ENCODE results near the gene CELA2A. TPM values are rescaled to one million over a fixed set of nuclear protein-coding genes. Genes with fewer than 3 reads are reported as not detected.
A peak's percentile ranks its signal among the peaks of the same experiment; 100 is the strongest.
"Not testable (repeated sequence)": the region's sequence is repeated elsewhere in the genome, so short reads cannot be mapped to it uniquely, and the experiment has no call there.

CELA2A gene
- total RNA-seq, 1 experiment from 2014 or later: not detected

DNA sequence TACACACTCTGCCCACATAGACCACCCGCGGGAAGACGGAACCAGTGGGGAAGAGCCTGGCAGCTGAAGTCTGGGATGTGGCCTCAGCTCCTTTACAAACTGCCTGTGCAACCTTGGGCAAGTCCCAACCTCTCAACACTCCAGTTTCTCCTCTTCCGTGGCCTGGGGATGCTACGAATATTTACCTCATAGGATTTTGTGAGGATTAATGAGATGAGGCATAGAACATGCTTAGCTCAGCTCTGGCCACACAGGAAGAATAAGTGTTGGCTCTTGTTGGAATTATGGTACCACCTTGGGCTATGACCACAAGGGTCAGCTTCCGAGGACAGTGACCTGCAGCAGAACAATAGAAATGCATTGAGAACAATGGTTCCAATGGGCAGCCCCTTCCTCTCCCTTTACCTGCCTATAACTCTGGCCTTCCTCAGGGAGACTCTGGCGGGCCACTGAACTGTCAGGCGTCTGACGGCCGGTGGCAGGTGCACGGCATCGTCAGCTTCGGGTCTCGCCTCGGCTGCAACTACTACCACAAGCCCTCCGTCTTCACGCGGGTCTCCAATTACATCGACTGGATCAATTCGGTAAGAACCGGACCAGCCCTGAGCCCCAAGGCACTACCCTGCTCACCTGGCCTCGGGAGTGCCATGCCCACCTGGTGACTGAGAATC, 10.6 kb downstream of the CELA2A start:
- DNase-seq (ENCODE audit: low read depth): not testable (repeated sequence)

DNA sequence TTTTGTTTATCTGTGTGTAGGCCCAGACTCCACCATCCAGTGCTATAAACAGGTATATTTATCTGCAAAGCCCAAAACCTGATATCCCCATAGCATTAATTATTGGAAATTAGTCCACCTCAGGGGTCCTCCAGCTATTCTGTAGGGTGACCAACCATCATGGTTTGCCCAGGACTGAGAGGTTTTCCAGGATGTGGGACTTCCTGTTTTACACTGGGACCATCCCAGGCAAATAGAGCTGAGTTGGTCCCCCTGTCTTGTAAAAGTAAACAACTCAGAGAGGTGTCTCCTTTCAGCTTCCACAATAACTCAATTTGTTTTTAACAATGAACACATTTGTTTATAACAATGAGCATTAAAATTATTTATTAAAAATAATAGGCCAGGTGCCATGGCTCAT, 11.6 kb downstream of the CELA2A start:
- no peak for DNase-seq (ENCODE audit: low read depth)

GRCh38 chr1:15469361-15469760, 12.8 kb downstream of the CELA2A start:
- no peak for DNase-seq (ENCODE audit: low read depth)

DNA sequence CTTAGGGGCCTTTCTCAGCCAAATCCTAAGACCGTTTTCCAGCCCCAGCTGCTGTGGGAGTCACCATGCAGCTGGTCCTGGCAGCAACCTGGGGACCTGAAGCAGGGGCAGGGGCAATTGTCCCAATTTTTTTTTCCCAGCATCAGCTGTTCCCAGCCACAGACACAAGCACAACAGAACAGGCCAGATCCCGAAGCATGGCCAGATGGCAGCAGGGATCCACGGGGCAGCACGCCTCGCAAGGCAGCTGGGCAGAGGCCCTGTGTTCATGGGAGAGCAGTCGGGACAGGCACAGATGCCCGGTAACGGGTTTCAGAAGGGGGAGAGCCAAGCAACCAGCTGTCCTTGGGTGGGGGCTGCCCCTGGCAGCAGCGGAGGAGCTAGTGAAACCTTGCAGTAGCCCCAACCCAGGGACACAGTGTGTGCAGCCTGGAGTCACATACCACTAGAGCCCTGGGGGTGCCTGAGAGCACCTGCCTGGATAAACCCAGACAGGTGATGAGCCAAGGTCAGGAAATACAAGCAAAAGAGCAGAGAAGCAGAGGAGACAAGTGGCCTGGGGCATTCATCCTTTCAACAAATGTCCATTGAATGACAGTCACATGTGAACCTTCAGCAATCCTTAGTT, 13.4 kb downstream of the CELA2A start:
- DNase-seq (ENCODE audit: low read depth): not testable (repeated sequence)

DNA sequence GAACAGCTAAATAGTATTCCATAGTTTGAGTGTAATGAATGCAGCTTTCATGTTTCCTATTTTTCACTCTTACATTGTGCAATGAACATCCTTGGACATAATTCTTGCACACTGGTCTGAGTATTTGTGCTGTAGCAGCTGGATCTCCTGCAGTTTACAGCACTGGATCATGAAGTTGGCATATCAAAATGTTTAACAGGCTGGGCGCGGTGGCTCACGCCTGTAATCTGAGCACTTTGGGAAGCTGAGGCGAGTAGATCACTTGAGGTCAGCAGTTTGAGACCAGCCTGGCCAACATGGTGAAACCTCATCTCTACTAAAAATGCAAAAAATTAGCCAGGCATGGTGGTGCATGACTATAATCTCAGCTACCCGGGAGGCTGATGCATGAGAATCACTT, 14.5 kb downstream of the CELA2A start:
- not testable (repeated sequence) for DNase-seq (ENCODE audit: low read depth)

DNA sequence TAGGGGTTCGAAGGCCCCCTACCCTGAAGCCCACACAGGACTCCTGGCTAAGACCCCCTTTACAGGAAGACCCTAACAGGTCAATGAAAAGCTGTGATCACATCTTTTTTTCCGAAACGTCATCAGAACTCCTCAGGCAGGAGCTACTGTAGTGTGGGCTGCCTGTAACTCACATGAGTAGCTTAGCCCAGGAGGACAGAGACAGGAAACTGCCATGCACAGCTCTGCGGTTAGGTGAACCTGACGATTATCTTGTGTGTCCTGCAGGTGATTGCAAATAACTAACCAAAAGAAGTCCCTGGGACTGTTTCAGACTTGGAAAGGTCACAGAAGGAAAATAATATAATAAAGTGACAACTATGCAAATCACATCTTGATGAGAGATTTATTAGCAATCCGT, 15.2 kb downstream of the CELA2A start:
- not testable (repeated sequence) for DNase-seq (ENCODE audit: low read depth)

- no peak for DNase-seq (ENCODE audit: low read depth)
These were observed 16.1 kb downstream of the CELA2A start for GRCh38 chr1:15472587-15472986.

GRCh38 chr1:15475752-15476314, 19.3 kb downstream of the CELA2A start, which contains the start of gene CELA2B:
Gene CELA2B (plus strand): TSS chr1:15476104. CDS start chr1:15476126, 22 bp downstream.
- no peak for DNase-seq (ENCODE audit: low read depth)

DNA sequence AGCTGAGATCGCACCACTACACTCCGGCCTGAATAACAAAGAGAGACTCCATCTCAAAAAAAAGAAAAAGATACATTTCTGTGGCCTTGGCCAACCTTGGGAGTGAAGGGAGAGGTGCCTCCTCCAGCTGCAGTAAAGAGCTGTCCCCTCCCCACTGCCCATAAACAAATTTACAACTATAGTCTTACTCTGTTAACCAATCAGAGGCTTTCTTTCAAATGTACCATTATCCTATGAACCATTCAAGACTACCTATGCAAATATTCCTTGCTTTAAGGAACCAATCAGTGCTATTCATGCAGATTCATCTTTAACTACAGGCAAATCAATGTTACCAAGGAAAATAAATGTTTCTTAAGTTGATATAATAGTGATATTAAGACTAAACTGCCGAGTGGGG, 20.4 kb downstream of the CELA2A start:
- DNase-seq (ENCODE audit: low read depth): no peak

GRCh38 chr1:15477646-15478212, 21.2 kb downstream of the CELA2A start:
- no peak for DNase-seq (ENCODE audit: low read depth)

DNA sequence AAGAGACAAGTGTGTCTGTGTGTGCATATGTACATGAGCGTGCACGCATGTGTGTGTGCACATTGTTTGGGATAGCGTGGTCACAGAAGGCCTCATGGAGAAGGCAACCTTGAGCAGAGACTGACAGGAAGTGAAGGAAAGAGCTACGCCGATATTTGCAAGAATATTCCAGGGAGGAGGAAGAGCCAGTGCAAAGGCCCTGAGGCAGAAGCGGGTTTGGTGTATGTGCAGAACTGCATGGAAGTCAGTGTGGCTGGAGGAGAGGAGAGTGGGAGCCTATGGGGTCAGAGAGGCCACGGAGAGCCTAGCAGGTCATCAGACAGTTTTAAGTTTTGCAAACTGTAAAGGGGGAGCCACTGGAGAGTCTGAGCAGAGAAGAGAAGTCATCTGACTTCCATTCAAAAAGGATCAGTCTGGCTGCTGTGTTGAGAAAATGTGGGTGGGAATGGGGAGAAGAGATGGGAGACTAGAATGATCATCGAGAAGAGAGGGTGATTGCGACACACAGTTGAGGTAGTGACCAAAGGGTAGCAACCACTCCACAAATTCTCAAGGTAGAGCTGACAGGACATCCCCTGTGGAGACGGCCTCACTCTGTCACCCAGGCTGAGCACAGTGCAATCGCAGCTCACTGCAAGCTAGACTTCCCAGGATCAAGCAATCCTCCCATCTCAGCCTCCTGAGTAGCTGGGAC, 23.3 kb downstream of the CELA2A start:
- DNase-seq (ENCODE audit: low read depth): no peak

GRCh38 chr1:15482455-15482854, 25.9 kb downstream of the CELA2A start:
- not testable (repeated sequence) for DNase-seq (ENCODE audit: low read depth)

- not testable (repeated sequence) for DNase-seq (ENCODE audit: low read depth)
These were observed 26.5 kb downstream of the CELA2A start for GRCh38 chr1:15482983-15483543.

DNA sequence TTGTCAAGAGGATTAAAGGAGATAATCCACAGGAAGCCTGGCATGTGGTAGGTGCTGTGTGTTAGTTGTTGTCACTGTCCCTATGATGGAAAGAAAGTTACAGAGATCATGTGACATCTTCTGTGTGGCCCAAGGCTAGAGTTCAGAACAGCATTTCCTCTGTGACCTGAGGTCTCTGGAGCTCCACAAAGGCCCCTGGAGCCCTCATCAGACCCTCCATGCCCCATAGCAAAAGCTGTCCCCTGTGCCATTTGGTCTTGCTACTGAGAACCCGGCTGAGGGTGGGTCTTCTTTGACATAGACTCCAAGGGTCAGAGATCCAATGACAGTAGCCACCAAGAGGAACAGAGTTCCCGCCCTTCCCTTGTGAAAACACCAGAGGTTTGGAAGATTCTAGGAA, 27.4 kb downstream of the CELA2A start:
- DNase-seq (ENCODE audit: low read depth): no peak

GRCh38 chr1:15484443-15484842, 27.9 kb downstream of the CELA2A start:
- not testable (repeated sequence) for DNase-seq (ENCODE audit: low read depth)

DNA sequence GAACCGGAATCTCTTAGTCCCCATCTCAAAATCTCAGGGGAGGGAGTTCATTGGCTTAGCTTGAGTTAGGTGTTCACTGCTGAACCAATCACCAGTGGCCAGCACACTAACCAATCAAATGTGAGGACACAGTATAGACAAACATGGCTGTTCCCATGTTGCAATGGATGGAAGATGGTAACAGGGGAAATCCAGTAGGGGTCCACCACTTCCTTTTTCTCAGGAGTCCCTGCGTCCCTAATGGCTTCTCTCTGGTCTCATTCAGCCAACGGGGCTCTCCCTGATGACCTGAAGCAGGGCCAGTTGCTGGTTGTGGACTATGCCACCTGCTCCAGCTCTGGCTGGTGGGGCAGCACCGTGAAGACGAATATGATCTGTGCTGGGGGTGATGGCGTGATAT, 29.1 kb downstream of the CELA2A start:
- no peak for DNase-seq (ENCODE audit: low read depth)

- not testable (repeated sequence) for DNase-seq (ENCODE audit: low read depth)
These were observed 30.5 kb downstream of the CELA2A start for GRCh38 chr1:15486844-15487610.

DNA sequence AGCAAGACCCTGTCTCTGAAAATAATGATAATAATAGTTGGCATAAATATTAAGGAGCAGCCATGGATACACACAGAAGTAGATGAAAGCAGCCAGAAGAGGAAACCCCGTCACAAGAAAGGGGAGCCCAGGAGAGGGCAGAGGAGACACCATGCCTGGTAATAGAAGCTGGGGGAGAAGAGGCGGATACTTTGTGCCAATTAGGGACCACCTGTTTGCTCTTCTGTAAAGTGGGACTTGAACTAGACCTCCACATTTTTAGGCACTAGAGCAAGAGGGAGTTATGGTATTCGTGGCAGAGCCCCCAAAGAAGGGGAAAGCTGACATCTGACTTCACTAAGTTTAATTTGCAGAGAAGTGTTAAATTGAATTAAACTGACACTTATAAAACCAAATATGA, 31.8 kb downstream of the CELA2A start:
- DNase-seq (ENCODE audit: low read depth): no peak

- no peak for DNase-seq (ENCODE audit: low read depth)
These were observed 32.7 kb downstream of the CELA2A start for GRCh38 chr1:15489052-15489736.

DNA sequence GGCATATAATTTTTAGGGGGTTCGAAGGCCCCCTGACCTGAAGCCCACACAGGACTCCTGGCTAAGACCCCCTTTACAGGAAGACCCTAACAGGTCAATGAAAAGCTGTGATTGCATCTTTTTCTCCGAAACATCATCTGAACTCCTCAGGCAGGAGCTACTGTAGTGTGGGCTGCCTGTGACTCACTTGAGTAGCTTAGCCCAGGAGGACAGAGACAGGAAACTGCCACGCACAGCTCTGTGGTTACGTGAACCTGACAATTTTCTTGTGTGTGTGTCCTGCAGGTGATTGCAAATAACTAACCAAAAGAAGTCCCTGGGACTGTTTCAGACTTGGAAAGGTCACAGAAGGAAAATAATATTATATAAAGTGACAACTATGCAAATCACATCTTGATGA, 34.5 kb downstream of the CELA2A start:
- DNase-seq (ENCODE audit: low read depth): peak; percentile 54

Measured in HT1080 (cell line).